RWPE2 (cell line): Measurements from ENCODE around the gene NDRG3.

Experiments used
- ATAC-seq: fragments of 200-7000 bp; cut with Tn5 transposase; 3 replicates; pipeline ENCODE4 v1.9.1; 2021; ENCODE audit warnings: low read depth
- DNase-seq: peaks from one replicate; pipeline ENCODE4 v3.0.0-alpha.2; 2020; ENCODE audit warnings: low spot score
- H3K27ac ChIP-seq: fragments of 450-650 bp; 2 replicates; pipeline ENCODE4 v1.5.1; 2017; ENCODE audit warnings: mild to moderate bottlenecking; ENCODE audit not compliant: poor library complexity, severe bottlenecking
- H3K27me3 ChIP-seq: fragments of 250-450 bp; sonication (Bioruptor Pico); 2 replicates; pipeline ENCODE4 v1.5.1; 2021; ENCODE audit warnings: mild to moderate bottlenecking, moderate library complexity; ENCODE audit not compliant: insufficient read depth, poor library complexity, severe bottlenecking
- H3K36me3 ChIP-seq: fragments of 250-450 bp; sonication (Bioruptor Pico); 2 replicates; pipeline ENCODE4 v1.5.1; 2020; ENCODE audit warnings: low read depth, mild to moderate bottlenecking, moderate library complexity
- H3K4me1 ChIP-seq: fragments of 250-450 bp; sonication (Bioruptor Pico); 2 replicates; pipeline ENCODE4 v1.5.1; 2021; ENCODE audit warnings: mild to moderate bottlenecking, moderate library complexity; ENCODE audit not compliant: insufficient read depth, poor library complexity, severe bottlenecking
- H3K4me3 ChIP-seq: fragments of 250-450 bp; sonication (Bioruptor Pico); 2 replicates; pipeline ENCODE4 v1.5.1; 2021; ENCODE audit warnings: mild to moderate bottlenecking, moderate library complexity; ENCODE audit not compliant: severe bottlenecking
- H3K9me3 ChIP-seq: fragments of 250-450 bp; sonication (Bioruptor Pico); 2 replicates; pipeline ENCODE4 v1.5.1; 2021; ENCODE audit warnings: mild to moderate bottlenecking, moderate library complexity; ENCODE audit not compliant: severe bottlenecking
- CTCF ChIP-seq: fragments of 450-650 bp; IDR thresholded peaks from one replicate; pipeline ENCODE4 v1.5.1; 2017; ENCODE audit warnings: mild to moderate bottlenecking, moderate library complexity; ENCODE audit not compliant: poor library complexity, severe bottlenecking

The NDRG3 gene

GRCh38 chr20:36761125-36761524, 15.2 kb upstream of the NDRG3 start:
- TF ChIP-seq CTCF, result no peak
- Histone ChIP-seq H3K4me3 (no peak overlapping the region), H3K36me3 (peaks cover 91% of the 10 kb centered on the region), H3K9me3 (no peaks in the 10 kb centered on the region), H3K4me1 (no peaks in the 10 kb centered on the region), H3K27ac (no peak overlapping the region), H3K27me3 (no peaks in the 10 kb centered on the region)
- ATAC-seq (no peak), DNase-seq (peak; percentile 54)

GRCh38 chr20:36760647-36761046, 14.8 kb upstream of the NDRG3 start:
- H3K27me3 ChIP-seq, result no peaks in the 10 kb centered on the region
- no peak overlapping the region for H3K27ac ChIP-seq
- peaks cover 91% of the 10 kb centered on the region for H3K36me3 ChIP-seq
- no peak for TF ChIP-seq CTCF
- DNase-seq (peak; percentile 33), ATAC-seq (no peak)
- no peaks in the 10 kb centered on the region for H3K4me1 ChIP-seq
- H3K4me3 ChIP-seq, result no peak overlapping the region
- no peaks in the 10 kb centered on the region for H3K9me3 ChIP-seq

GRCh38 chr20:36758276-36758675, 12.4 kb upstream of the NDRG3 start:
- Histone ChIP-seq H3K36me3 (peaks cover 96% of the 10 kb centered on the region), H3K27ac (no peak overlapping the region)
- ATAC-seq, result no peak

GRCh38 chr20:36756496-36756895, 10.6 kb upstream of the NDRG3 start:
- Histone ChIP-seq H3K36me3 (peaks cover 99% of the 10 kb centered on the region), H3K27me3 (no peaks in the 10 kb centered on the region), H3K4me1 (no peaks in the 10 kb centered on the region), H3K9me3 (no peaks in the 10 kb centered on the region), H3K27ac (no peak overlapping the region), H3K4me3 (no peak overlapping the region)
- DNase-seq, result no peak
- no peak for TF ChIP-seq CTCF
- ATAC-seq, result no peak

More at GRCh38 chr20:36758276-36758675, 12.4 kb upstream of the NDRG3 start:
- H3K4me3 ChIP-seq, result no peak overlapping the region
- no peak for TF ChIP-seq CTCF
- no peak for DNase-seq
- no peaks in the 10 kb centered on the region for H3K9me3 ChIP-seq
- H3K4me1 ChIP-seq, result no peaks in the 10 kb centered on the region
- H3K27me3 ChIP-seq, result no peaks in the 10 kb centered on the region

GRCh38 chr20:36754656-36755222, 8.8 kb upstream of the NDRG3 start:
- peak; percentile 95 for TF ChIP-seq CTCF
- ATAC-seq (peak; percentile 84), DNase-seq (peak; percentile 49)
- Histone ChIP-seq H3K4me1 (no peaks in the 10 kb centered on the region), H3K27me3 (no peaks in the 10 kb centered on the region), H3K27ac (no peak overlapping the region), H3K36me3 (peaks cover 89% of the 10 kb centered on the region), H3K4me3 (no peak overlapping the region), H3K9me3 (no peaks in the 10 kb centered on the region)
